Mucosa of stomach (tissue), 1 donor: Measurements from ENCODE around the gene PFN3.

Experiments
- H3K27me3 ChIP-seq: one replicate; pipeline ENCODE4 v1.7.0; 2013; ENCODE audit warnings: mild to moderate bottlenecking, low read length; ENCODE audit not compliant: control insufficient read depth, insufficient read depth
- H3K36me3 ChIP-seq: one replicate; pipeline ENCODE4 v1.7.0; 2013; ENCODE audit warnings: low read length; ENCODE audit not compliant: control insufficient read depth, insufficient read depth
- H3K4me1 ChIP-seq: one replicate; pipeline ENCODE4 v1.7.0; 2013; ENCODE audit warnings: mild to moderate bottlenecking, low read length; ENCODE audit not compliant: control insufficient read depth, insufficient read depth
- H3K4me3 ChIP-seq: one replicate; pipeline ENCODE4 v1.7.0; 2013; ENCODE audit warnings: low read length
- H3K9ac ChIP-seq: one replicate; pipeline ENCODE4 v1.7.0; 2013; ENCODE audit warnings: mild to moderate bottlenecking, low read length, moderate library complexity
- H3K9me3 ChIP-seq: one replicate; pipeline ENCODE4 v1.7.0; 2013; ENCODE audit warnings: mild to moderate bottlenecking, low read length, moderate library complexity; ENCODE audit not compliant: control insufficient read depth
- donor health status: Pancreatic carcinoma.

Gene PFN3

DNA sequence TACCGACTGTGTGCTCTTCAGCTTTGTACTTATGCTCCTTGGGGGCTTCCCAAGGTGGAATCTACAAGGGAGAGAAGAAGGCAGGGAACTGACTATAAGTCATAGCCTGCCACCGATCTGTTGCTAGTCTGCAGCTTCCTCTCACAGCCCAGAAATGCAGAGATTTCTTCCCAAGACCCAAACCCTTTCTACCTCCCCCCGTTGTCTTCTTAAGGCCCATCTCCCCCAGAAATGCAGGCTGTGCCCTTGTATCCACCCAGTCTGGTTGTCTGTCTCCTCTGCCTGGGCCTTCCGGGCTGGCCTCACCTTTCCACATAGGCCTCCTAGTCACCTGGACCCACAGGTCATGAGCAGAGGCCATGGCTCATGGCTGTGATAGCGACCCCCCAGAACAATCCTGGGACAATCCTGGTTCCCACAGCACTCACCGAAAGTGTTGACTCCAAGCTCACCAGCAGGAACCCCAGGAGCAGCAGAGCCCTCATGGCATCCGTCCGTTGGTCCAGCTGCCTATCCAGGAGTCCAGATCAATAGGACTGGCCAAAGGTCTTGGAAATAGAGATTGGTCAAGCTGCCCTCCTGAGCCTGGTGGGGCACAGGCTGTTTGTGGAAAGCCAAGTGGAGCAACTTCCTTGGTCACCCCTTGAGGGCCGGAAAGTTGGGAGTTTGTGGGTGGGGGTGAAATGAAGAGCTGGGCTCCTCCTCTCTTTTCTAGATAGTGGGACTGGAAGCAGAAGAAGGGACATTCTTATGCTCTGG is 8.8 kb upstream of the PFN3 start, which contains the start of gene F12:
F12 (minus strand) TSS at position 522 of the 759 bp plus-strand sequence; CDS start at position 485, 37 bp downstream.
- Histone ChIP-seq H3K9me3 (no peaks in the 10 kb centered on the region), H3K4me3 (no peak within 1 kb of the TSS), H3K27me3 (peaks cover 7% of the 10 kb centered on the region), H3K9ac (no peak within 1 kb of the TSS), H3K4me1 (peaks cover 20% of the 10 kb centered on the region), H3K36me3 (no peaks in the 10 kb centered on the region)

DNA sequence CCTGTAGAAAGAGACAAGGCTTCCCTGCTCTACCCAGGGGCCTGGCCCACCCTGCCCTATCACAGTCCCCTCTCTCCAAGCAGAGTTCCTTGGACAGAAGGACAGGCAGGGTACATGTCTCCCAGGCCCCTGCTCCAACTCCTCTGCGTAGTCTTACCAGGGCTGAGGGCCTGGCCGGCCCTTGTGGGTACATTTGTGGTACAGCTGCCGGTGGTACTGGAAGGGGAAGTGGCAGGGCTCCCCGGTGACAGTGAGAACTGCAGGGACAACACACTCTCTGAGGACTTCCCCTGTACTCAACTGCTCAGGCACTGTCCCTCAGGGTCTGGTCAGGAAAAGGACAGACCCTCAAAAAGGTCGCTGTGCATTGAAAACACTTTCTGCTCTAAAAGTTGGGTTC is 5.3 kb upstream of the PFN3 start:
- H3K4me1 ChIP-seq = peaks cover 37% of the 10 kb centered on the region
- H3K4me3 ChIP-seq = no peak overlapping the region
- H3K9me3 ChIP-seq = no peaks in the 10 kb centered on the region
- H3K27me3 ChIP-seq = peaks cover 35% of the 10 kb centered on the region
- no peak overlapping the region for H3K9ac ChIP-seq
- no peaks in the 10 kb centered on the region for H3K36me3 ChIP-seq

DNA sequence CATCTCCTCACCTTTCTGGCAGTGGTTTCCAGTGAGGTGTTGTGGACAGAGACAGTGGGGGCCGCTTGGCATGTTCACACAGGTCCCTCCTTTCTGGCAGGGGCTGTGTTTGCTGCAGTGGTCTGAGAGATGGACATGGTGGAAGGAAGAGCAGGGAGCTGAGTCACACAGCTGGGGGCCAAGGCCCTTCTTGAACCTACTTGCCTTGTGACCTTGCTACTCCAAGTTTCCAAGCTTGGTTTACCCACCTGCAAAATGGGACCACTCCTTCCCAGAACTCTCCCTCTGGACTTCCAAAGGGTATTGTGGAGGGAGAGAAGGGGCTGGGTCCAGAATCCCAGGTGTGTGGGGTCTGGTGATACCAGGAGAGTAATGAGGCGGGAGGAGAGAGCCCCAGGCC is 4.9 kb upstream of the PFN3 start:
- Histone ChIP-seq H3K9me3 (no peaks in the 10 kb centered on the region), H3K4me3 (no peak overlapping the region), H3K4me1 (peaks cover 40% of the 10 kb centered on the region), H3K9ac (peak overlapping the region; percentile 55), H3K36me3 (no peaks in the 10 kb centered on the region), H3K27me3 (peaks cover 40% of the 10 kb centered on the region)

DNA sequence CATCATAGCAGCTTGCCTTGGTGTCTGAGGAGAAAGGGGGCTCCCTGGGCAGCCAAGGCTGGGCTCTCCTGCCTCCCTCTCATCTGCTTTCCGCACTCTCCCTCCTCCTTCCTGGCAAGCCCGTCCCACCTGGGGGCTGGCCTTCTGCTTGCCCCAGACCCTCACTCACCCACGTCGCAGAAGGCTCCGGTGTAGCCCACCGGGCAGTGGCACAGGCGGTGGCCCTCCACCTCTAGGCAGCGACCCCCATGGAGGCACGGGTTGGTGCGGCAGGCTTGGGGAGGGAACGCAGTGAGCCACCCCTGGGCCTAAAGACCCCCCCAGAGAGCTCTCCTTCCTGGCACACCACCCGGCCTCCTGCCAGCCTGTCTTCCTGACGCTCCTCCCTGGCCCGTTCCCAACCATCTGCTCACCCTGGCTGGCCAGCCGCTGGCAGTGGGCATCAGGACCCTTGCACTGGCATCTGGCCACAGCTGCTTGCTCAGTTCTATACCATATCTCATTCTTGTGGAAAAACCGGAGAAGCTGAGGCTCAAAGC is 4.2 kb upstream of the PFN3 start:
- peak overlapping the region; percentile 49 for H3K4me3 ChIP-seq
- H3K9ac ChIP-seq = peak overlapping the region; percentile 55
- H3K4me1 ChIP-seq = peaks cover 46% of the 10 kb centered on the region
- H3K36me3 ChIP-seq = no peaks in the 10 kb centered on the region
- peaks cover 44% of the 10 kb centered on the region for H3K27me3 ChIP-seq
- H3K9me3 ChIP-seq = no peaks in the 10 kb centered on the region

DNA sequence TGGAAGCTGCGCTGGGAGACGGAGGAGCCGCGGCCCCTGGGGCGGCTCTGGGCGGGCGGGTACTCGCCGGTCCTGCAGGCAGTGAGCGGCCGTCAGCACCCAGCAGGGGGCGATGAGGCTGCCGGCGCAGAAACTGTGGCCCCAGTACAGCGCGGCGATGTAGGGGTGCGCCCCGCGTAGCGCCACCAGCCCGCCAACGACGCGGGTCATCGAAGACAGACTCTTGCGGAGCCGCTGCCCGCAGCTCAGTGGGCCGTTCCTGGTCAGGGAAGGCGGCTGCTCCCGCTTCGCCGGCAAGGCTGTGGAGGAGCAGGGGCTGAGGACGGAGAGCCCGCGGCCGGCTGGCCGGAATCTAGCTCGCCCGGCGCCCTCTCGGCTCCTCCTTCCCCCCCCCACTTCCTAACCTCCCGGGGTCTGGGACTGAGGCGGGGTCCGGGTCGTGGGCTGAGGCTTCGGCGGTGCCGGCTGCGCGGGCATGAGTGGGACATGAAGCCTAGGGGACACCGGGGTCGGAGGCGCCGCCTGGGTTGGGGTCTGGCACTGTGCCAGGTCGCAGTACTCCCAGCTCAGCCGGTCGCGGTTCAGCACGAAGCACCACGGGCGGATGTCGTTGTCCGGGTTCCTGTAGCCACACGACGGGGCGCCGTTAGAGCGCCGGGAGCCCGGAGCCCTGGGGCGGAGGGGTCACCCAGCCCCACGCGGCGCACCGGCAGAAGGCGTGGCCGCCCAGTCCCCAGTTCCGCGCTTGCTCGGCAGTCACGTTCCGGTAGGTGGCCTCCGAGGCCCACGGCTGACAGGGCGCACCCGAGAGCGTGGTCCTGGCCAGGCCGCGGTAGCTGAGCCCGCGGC is 3.6 kb upstream of the PFN3 start:
- H3K9ac ChIP-seq = peak overlapping the region; percentile 55
- H3K36me3 ChIP-seq = no peaks in the 10 kb centered on the region
- peaks cover 44% of the 10 kb centered on the region for H3K27me3 ChIP-seq
- H3K4me3 ChIP-seq = peak overlapping the region; percentile 49
- H3K4me1 ChIP-seq = peaks cover 49% of the 10 kb centered on the region
- H3K9me3 ChIP-seq = no peaks in the 10 kb centered on the region

DNA sequence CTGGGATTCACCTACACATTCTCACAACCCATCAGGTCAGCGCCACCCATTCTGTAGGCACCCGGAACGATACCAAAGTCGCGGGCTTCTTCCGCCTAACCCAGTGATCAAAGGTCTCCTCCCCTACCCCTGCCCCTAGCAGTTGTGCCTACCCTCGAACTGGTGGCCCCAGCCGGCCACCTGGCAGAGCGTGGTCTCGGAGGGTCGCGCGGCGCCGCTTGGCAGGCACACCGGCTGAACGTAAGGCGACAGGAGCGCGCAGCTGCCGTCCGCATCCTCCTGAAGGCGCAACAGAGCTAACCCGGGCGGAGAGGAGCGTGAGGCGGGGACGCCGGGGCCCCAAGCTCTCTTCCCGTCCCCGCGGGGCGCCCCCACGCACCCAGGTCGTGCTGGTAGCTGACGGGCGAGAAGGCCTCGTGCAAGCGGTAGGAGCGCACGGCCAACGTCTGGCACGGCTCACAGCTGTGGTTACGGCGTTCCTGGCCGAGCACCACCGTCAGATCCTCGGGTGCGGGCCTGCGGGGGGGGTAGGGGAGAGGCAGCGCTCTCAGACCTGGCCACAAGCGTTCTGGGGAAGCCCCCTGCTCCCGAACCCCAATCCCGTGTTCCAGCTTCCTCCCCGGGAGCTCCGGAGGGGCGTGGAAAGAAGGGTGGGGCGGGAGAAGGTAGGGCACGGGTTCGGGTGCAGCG is 2.8 kb upstream of the PFN3 start:
- Histone ChIP-seq H3K36me3 (no peaks in the 10 kb centered on the region), H3K27me3 (peaks cover 44% of the 10 kb centered on the region), H3K4me3 (peak overlapping the region; percentile 49), H3K9ac (no peak overlapping the region), H3K4me1 (peaks cover 49% of the 10 kb centered on the region), H3K9me3 (no peaks in the 10 kb centered on the region)

DNA sequence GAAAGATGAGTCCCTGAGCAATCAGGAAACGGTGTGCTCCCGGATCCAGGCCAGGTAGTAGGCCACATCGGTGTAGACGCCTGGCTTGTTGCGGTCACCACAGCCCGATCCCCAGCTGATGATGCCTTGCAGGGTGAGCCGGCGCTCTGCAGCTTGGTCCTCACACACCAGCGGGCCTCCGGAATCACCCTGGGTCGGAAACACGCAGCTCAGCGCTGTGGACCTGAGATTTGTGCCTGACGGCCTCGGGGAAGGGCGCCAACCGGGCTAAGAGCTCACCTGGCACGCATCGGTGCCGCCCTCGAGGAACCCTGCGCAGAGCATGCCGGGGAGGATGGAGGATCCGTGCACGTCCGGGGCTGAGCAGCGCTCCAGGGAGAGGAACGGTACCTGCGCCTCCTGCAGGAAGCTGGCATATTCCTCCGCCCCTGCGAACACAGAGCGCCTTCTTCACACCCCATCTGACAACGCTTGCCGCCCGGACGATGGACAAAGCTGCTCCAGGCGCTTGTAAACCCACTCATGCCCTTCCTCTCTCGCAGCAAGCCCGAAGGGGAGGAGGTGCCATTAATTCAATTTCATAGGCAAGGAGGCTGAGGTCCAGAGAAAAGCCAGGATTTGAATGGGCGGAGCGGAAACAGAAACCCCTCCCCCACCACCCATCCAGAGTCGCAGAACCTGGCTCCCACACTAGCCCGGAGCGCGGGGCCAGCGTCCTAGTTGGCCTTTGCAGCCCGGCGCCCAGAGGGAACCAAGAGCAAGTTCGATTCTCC is 2.0 kb upstream of the PFN3 start:
- H3K36me3 ChIP-seq = no peaks in the 10 kb centered on the region
- H3K9me3 ChIP-seq = no peaks in the 10 kb centered on the region
- H3K9ac ChIP-seq = no peak overlapping the region
- peaks cover 47% of the 10 kb centered on the region for H3K27me3 ChIP-seq
- H3K4me1 ChIP-seq = peaks cover 49% of the 10 kb centered on the region
- peak overlapping the region; percentile 49 for H3K4me3 ChIP-seq

DNA sequence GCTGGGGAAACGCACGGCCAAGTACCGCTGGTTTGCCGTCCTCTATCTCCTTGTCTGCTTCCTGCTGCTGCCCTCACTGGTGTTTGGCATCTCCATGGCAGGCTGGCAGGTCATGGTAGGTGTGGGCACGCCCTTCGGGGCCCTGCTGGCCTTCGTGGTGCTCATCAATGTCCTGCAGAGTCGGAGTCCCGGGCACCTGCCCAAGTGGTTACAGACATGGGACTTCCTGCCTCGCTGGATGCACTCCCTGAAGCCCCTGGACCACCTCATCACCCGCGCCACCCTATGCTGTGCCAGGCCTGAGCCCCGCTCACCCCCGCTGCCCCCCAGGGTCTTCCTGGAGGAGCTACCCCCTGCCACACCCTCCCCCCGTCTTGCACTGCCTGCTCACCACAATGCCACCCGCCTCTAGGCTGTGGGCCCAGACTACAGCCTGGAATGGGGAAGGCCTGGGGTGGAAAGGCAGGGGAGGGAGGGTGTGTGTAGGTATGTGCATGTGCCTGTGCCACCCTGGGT is 2.5 kb downstream of the PFN3 start:
- no peaks in the 10 kb centered on the region for H3K36me3 ChIP-seq
- peaks cover 34% of the 10 kb centered on the region for H3K27me3 ChIP-seq
- H3K9me3 ChIP-seq = no peaks in the 10 kb centered on the region
- no peak overlapping the region for H3K9ac ChIP-seq
- peaks cover 22% of the 10 kb centered on the region for H3K4me1 ChIP-seq
- no peak overlapping the region for H3K4me3 ChIP-seq

DNA sequence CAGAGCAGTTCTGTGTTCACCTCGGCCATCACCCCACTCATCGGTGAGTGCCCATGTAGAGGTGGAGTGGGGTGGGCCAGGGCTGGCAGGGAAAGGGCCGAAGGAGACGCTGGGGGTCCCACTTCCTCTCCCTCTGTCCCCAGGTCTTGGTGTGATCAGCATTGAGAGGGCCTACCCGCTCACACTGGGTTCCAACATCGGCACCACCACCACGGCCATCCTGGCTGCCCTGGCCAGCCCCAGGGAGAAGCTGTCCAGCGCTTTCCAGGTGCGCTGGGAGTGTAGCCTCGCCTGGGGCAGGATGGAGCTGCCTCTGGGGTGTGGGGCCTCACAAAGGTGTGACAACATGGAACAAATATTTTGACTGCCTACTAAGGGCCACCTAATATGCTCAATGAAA is 3.7 kb downstream of the PFN3 start:
- Histone ChIP-seq H3K27me3 (peaks cover 23% of the 10 kb centered on the region), H3K4me3 (no peak overlapping the region), H3K9ac (no peak overlapping the region), H3K36me3 (no peaks in the 10 kb centered on the region), H3K9me3 (no peaks in the 10 kb centered on the region), H3K4me1 (peaks cover 12% of the 10 kb centered on the region)

DNA sequence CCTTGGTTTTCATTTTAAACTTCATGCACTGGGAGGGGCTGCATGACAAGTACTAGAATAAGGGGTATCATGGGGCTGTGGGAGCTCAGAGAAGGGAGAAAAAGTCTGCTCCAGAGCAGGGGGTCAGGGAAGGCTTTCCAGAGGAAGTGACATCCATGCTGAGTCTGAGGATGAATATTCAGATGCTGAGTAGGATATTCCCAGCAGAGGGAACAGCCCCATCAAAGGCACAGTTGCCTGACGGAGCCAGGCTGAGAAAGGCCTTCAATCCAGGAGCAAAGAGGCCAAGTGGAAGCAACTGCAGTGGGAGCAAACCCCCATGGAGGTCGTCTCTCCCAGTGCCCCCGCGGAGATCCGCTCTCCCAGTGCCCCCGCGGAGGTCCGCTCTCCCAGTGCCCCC is 4.4 kb downstream of the PFN3 start:
- Histone ChIP-seq H3K4me3 (no peak overlapping the region), H3K4me1 (peaks cover 12% of the 10 kb centered on the region), H3K36me3 (no peaks in the 10 kb centered on the region), H3K9me3 (no peaks in the 10 kb centered on the region), H3K9ac (no peak overlapping the region), H3K27me3 (peaks cover 15% of the 10 kb centered on the region)

DNA sequence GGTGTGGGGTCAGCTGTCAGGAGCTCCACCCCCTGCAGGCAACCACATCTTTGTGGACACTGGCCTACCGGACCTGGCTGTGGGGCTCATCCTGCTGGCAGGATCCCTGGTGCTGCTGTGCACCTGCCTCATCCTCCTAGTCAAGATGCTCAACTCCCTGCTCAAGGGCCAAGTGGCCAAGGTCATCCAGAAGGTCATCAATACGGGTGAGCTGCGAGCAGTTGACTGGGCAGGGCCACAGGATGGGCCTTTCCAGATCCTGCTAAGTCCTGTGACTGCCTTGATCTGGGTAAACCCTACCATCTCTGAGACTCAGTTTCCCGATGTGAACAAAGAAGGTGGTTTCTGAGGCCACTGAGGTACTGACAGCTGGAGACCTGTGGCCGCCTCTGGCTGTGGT is 6.5 kb downstream of the PFN3 start:
- no peak overlapping the region for H3K9ac ChIP-seq
- no peaks in the 10 kb centered on the region for H3K36me3 ChIP-seq
- peaks cover 3% of the 10 kb centered on the region for H3K27me3 ChIP-seq
- H3K4me3 ChIP-seq = no peak overlapping the region
- peaks cover 7% of the 10 kb centered on the region for H3K4me1 ChIP-seq
- no peaks in the 10 kb centered on the region for H3K9me3 ChIP-seq
